GM18951 (cell line): ENCODE data around the gene RAB11FIP3.
"Not testable (repeated sequence)": the region's sequence is repeated elsewhere in the genome, so short reads cannot be mapped to it uniquely, and the experiment has no call there.

ENCODE experiments used
- POLR2A ChIP-seq: IDR thresholded peaks from 4 replicates; pipeline ENCODE4 v1.6.1; 2011; ENCODE audit warnings: mild to moderate bottlenecking; ENCODE audit not compliant: insufficient read length, insufficient read depth; ENCODE audit errors: extremely low read depth
- in situ Hi-C: fragments of 300-500 bp; cut with MboI; formaldehyde crosslinking; loops from one replicate; pipeline ENCODE4 v1.12.0; 2022; ENCODE audit warnings: low sequenced_read_pairs, mixed read lengths, inconsistent platforms; ENCODE audit not compliant: unreplicated experiment

Gene RAB11FIP3

GRCh38 chr16:399340-400019 lies 26.0 kb upstream of the RAB11FIP3 start:
- in situ Hi-C loops: no loop called here
- no peak for TF ChIP-seq POLR2A

DNA sequence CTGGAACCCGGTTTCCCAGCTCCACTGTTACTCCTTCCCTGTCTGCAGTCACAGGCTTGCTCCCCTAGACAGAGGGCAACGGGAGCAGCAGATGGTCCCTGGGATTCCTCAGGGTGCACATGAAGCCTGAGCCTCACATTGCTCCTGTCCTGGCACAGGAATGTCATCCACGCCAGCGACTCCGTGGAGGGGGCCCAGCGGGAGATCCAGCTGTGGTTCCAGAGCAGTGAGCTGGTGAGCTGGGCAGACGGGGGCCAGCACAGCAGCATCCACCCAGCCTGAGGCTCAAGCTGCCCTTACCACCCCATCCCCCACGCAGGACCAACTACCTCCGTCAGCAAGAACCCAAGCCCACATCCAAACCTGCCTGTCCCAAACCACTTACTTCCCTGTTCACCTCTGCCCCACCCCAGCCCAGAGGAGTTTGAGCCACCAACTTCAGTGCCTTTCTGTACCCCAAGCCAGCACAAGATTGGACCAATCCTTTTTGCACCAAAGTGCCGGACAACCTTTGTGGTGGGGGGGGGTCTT lies 25.3 kb upstream of the RAB11FIP3 start:
- in situ Hi-C loops: no loop called here
- TF ChIP-seq POLR2A: no peak

- in situ Hi-C loops: no loop called here
- TF ChIP-seq POLR2A: peak; percentile 86
Measured at GRCh38 chr16:401468-402348, 23.7 kb upstream of the RAB11FIP3 start, which contains the start of gene DECR2. Gene DECR2, plus strand, starts transcription at chr16:401885. Its CDS starts 79 bp downstream, at chr16:401964.

GRCh38 chr16:404971-405486 lies 20.4 kb upstream of the RAB11FIP3 start:
- in situ Hi-C loops: no loop called here
- no peak for TF ChIP-seq POLR2A

DNA sequence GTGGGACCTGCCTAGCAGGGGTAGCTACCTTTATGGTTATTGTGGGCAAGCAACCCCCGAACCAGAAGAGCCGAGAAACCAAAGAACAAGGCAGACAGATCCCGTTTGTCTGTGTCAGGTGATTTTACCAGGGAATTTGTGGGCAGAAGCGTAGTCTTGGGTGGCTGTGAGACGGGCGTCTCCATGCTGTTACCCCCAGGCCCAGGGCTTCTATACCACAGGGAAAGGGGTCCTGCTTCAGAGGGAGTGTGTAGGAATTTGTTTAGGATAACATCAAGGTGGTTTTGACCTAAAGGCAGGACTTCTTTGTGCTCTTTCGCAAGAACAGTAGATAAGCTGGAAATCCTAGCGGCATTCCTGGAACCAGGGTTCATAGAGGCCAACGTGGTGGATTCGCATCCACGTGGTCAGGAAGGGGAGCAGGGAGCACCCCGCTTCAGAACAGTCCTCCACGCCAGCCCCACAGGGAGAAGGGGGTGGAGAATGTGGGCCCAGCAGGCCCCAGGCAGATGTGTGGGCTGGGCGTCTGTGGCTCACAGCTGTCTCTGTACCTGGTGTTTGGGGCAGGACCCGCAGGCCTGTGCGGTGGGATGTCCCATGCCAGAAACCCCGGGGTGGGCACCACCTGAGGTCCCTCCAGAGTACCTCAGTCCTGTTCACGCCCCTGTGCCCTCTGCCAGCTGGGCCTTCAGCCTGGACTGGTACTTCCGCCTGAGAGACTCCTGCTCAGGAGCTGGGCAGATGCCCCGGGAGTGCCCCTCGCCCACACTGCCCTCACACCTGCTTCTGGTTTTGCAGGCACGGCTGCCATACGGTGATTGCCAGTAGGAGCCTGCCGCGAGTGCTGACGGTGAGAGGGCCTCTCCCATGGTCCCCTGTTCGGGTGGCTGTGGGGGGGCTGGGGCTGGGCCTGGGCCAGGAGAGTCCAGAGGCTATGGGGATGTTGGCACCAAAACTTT lies 19.6 kb upstream of the RAB11FIP3 start:
- in situ Hi-C loops: no loop called here
- no peak for TF ChIP-seq POLR2A

DNA sequence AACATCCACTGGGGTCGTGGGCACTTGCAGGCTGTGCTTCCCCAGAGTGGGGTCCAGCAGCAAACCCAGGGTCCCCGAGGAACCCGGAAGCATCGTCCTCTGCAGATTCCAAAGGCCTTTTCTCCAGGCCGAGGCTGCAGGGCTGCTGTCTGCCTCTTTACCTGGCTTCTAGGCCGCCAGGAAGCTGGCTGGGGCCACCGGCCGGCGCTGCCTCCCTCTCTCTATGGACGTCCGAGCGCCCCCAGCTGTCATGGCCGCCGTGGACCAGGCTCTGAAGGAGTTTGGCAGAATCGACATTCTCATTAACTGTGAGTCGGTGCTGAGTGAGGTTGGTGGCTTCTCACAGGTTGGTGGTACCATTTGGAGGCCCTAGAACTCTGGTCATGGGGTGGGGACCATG lies 18.2 kb upstream of the RAB11FIP3 start:
- no peak for TF ChIP-seq POLR2A
- in situ Hi-C loops: no loop called here

- no peak for TF ChIP-seq POLR2A
- in situ Hi-C loops: no loop called here
Measured at GRCh38 chr16:410516-411178, 14.8 kb upstream of the RAB11FIP3 start.

- in situ Hi-C loops: no loop called here
- no peak for TF ChIP-seq POLR2A
Measured at GRCh38 chr16:411576-412265, 13.7 kb upstream of the RAB11FIP3 start.

- in situ Hi-C loops: no loop called here
Measured at GRCh38 chr16:414395-415169, 10.9 kb upstream of the RAB11FIP3 start.

DNA sequence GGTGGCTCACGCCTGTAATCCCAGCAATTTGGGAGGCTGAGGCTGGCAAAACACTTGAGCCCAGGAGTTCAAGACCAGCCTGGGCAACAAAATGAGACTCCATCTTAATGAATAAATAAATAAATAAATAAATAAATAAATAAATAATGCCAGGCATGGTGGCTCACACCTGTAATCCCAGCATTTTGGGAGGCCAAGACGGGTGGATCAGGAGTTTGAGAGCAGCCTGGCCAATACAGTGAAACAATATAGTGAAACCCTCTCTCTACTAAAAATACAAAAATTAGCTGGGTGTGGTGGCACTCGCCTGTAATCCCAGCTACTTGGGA lies 10.3 kb upstream of the RAB11FIP3 start:
- in situ Hi-C loops: not testable (repeated sequence)

More at GRCh38 chr16:414395-415169, 10.9 kb upstream of the RAB11FIP3 start:
- TF ChIP-seq POLR2A: no peak

GRCh38 chr16:422179-422578 lies 3.3 kb upstream of the RAB11FIP3 start:
- in situ Hi-C loops: not testable (repeated sequence)

DNA sequence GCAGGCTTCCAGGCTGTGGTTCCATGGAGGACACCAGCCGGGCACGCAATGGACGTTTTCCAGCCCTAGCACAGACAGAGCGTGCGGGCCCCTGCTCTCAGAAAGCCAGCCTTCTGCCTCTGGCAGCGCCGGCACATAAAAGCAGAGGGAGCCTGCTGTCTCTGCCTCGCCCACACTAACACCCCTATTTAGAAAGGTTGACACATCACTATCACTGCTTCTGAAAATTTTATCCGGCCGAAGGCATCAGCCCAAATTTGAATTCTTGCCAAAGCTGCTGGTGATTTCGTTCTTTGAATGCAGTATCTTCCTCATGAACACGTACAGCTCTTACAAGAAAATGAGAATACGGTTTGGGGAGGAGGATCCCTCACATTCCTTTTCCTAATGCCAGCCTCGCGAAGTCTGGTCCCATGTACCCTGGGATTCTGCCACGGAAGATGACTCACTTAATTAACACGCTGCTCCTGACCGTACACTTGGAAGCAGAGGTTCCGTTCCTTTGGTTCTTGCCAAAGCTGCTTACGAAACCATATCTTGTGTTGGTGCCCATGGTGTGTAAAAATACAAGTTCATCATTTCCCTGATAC lies 1.3 kb upstream of the RAB11FIP3 start:
- in situ Hi-C loops: no loop called here
- no peak for TF ChIP-seq POLR2A
